Measurements from ENCODE around the gene HVCN1.
A peak's percentile ranks its signal among the peaks of the same experiment; 100 is the strongest.

Gene HVCN1

GRCh38 chr12:110616471-110617115 lies 72.3 kb downstream of the HVCN1 start (continued):
- TF ChIP-seq CREB5 (CRISPR knock-in tag; IDR thresholded peaks at IDR 0.05; ENCODE audit: low read depth) (no peak), TOX (CRISPR knock-in tag; IDR thresholded peaks at IDR 0.05; ENCODE audit: borderline replicate concordance) (no peak)

GRCh38 chr12:110615171-110615570 lies 73.7 kb downstream of the HVCN1 start:
- no peak for ATAC-seq
- TF ChIP-seq ZNF565 (CRISPR knock-in tag; conservative IDR thresholded peaks at IDR 0.05; ENCODE audit: low read depth) (no peak), CSRNP3 (CRISPR knock-in tag; IDR thresholded peaks at IDR 0.05) (no peak), RARB (CRISPR knock-in tag; IDR thresholded peaks at IDR 0.05) (no peak), OSR1 (CRISPR knock-in tag; IDR thresholded peaks at IDR 0.05) (no peak), TSHZ2 (CRISPR knock-in tag; IDR thresholded peaks at IDR 0.05) (no peak), BACH2 (CRISPR knock-in tag; IDR thresholded peaks at IDR 0.05; ENCODE audit: borderline replicate concordance) (no peak), SNAI2 (CRISPR knock-in tag; IDR thresholded peaks at IDR 0.05) (no peak), TOX (CRISPR knock-in tag; IDR thresholded peaks at IDR 0.05; ENCODE audit: borderline replicate concordance) (no peak), ZNF70 (CRISPR knock-in tag; IDR thresholded peaks at IDR 0.05) (no peak)

GRCh38 chr12:110613771-110614684 lies 74.9 kb downstream of the HVCN1 start, which contains the start of gene TCTN1:
TCTN1 (plus strand) TSS chr12:110614129; CDS start chr12:110614183, 54 bp downstream.
- ATAC-seq, result peak; percentile 100
- TF ChIP-seq OSR1 (CRISPR knock-in tag; IDR thresholded peaks at IDR 0.05) (no peak), SNAI2 (CRISPR knock-in tag; IDR thresholded peaks at IDR 0.05) (no peak), ZNF8 (CRISPR knock-in tag; IDR thresholded peaks at IDR 0.05) (no peak), ZFP30 (CRISPR knock-in tag; IDR thresholded peaks at IDR 0.05) (no peak), TCF4 (CRISPR knock-in tag; IDR thresholded peaks at IDR 0.05; ENCODE audit: borderline replicate concordance) (no peak), ZC3H10 (CRISPR knock-in tag; IDR thresholded peaks at IDR 0.05) (no peak), PPARA (CRISPR knock-in tag; IDR thresholded peaks at IDR 0.05; ENCODE audit: borderline replicate concordance) (no peak), ARNTL (CRISPR knock-in tag; IDR thresholded peaks at IDR 0.05; ENCODE audit: borderline replicate concordance, low read depth) (no peak), CSRNP3 (CRISPR knock-in tag; IDR thresholded peaks at IDR 0.05) (no peak), ISL1 (CRISPR knock-in tag; IDR thresholded peaks at IDR 0.05) (no peak), ZNF70 (CRISPR knock-in tag; IDR thresholded peaks at IDR 0.05) (no peak)

- TF ChIP-seq CREB5 (CRISPR knock-in tag; IDR thresholded peaks at IDR 0.05; ENCODE audit: low read depth), result no peak
- TF ChIP-seq CSRNP3 (CRISPR knock-in tag; IDR thresholded peaks at IDR 0.05), result no peak
- ATAC-seq, result peak; percentile 3; the same call in 2 of the 3 replicates
These were observed 75.7 kb downstream of the HVCN1 start for GRCh38 chr12:110613071-110613770.

All from SK-N-SH treated with all-trans-retinoic acid at 6 μM for 48 hours (cell line).